Kidney (tissue), 14 donors: ENCODE measurements around the gene UBQLN4. TPM values are rescaled to one million over a fixed set of nuclear protein-coding genes. Genes with fewer than 3 reads are reported as not detected.

ENCODE experiments used
- DNase-seq, 5 donors: peaks; one replicate each; pipeline ENCODE4 v3.0.0-alpha.2; 2013 to 2020
- FAIRE-seq: peaks from 2 replicates; lab custom pipeline; 2012; peaks lifted over from hg19 to GRCh38; lab: Jason Lieb, UNC
- H3K27ac ChIP-seq, 2 donors: one replicate each; pipeline ENCODE4 v1.7.0; 2013; ENCODE audit warnings: low read depth in 2 of 2, low read length in 2 of 2, inconsistent platforms in 1 of 2
- H3K27me3 ChIP-seq: one replicate; pipeline ENCODE4 v1.7.1; 2013; ENCODE audit warnings: low read length, inconsistent platforms; ENCODE audit not compliant: control insufficient read depth, insufficient read depth
- H3K36me3 ChIP-seq, 3 donors: one replicate each; pipeline versions ENCODE4 v1.7.0 to v1.7.1; 2013; ENCODE audit warnings: low read length in 3 of 3, control low read depth in 1 of 3, inconsistent platforms in 1 of 3; ENCODE audit not compliant: insufficient read depth in 3 of 3, control insufficient read depth in 2 of 3
- H3K4me1 ChIP-seq, 3 donors: one replicate each; pipeline versions ENCODE4 v1.7.0 to v1.7.1; 2013; ENCODE audit warnings: low read length in 3 of 3, inconsistent platforms in 1 of 3, low read depth in 1 of 3; ENCODE audit not compliant: control insufficient read depth in 2 of 3, insufficient read depth in 2 of 3
- H3K4me3 ChIP-seq, 3 donors: one replicate each; pipeline versions ENCODE4 v1.7.0 to v1.8.1; 2013; ENCODE audit warnings: low read length in 3 of 3, control low read depth in 1 of 3, inconsistent platforms in 1 of 3
- H3K9ac ChIP-seq, 3 donors: one replicate each; pipeline versions ENCODE4 v1.7.0 to v1.7.1; 2013; ENCODE audit warnings: low read length in 3 of 3, control low read depth in 1 of 3, inconsistent platforms in 1 of 3
- H3K9me3 ChIP-seq, 3 donors: one replicate each; pipeline versions ENCODE4 v1.7.0 to v1.7.1; 2013; ENCODE audit warnings: low read length in 3 of 3, control low read depth in 1 of 3, inconsistent platforms in 1 of 3; ENCODE audit not compliant: control insufficient read depth in 2 of 3, insufficient read depth in 1 of 3
- intact Hi-C: fragments of 100-400 bp; cut with DNase I; formaldehyde crosslinking; loops from one replicate; pipeline ENCODE4 v1.11.1; 2022
- polyA plus RNA-seq: library from polyadenylated mRNA; stranded (reverse); fragments of 350-450 nt; fragmentation: Illumina TruSeq; extraction: RNeasy Lipid Tissue Mini Kit (QIAGEN cat#74804); gene quantifications from one replicate; pipeline ENCODE4 v1.2.3, GENCODE V29; 2014; ENCODE audit warnings: low read depth, low replicate concordance; ENCODE audit not compliant: insufficient read depth
- total RNA-seq: library from RNA; stranded (reverse); fragmentation: NEBNext Ultra II Directional; extraction: Animal tissue kit (Norgen Biotek cat#: 25700); gene quantifications from one replicate; pipeline ENCODE4 v1.2.1, GENCODE V29; 2021
- TF ChIP-seq, protein P1 (sequence below): IDR thresholded peaks from 3 replicates; pipeline ENCODE4 v1.5.1; 2012; ENCODE audit warnings: mild to moderate bottlenecking, moderate library complexity, borderline replicate concordance; ENCODE audit not compliant: insufficient read depth; ENCODE audit errors: extremely low read depth
- donor health status: control.
- donor health status: control.
- donor health status: control.
- donor health status: control.
- donor health status: control.
- donor health status: DM: yes; HTN: yes; CAD: no.
- donor health status: Normal renal cell carcinoma (clear cell type).

The UBQLN4 gene
- total and polyA plus RNA-seq, 2 donors from 2014 or later = 24.5 to 24.6 TPM

DNA sequence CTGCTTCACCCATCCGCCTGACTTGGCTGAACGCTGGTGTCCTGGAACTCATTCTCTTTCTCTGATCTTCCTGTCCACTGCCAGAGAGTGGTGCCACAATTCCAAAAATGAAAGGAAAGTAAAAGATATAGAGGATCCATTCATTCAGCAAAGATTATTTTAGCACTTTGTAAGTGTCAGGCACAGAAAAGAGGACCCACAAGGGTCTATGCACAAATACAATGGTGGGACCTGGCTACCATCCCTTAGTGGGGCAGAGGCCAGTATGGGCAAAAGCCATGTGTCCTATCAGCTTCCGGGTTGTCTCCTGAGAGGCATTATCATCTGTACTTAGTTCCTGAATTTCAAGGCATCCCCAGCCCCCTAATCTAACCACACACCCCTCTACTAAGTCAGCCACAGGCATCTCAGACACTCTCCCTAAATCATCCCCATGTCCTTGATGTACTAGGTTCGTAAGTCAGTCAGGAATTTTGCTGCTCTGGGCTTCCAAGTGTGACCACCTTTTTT lies 51.9 kb downstream of the UBQLN4 start:
- Histone ChIP-seq H3K36me3 (no peaks in the 10 kb centered on the region), H3K27ac (peak overlapping the region; percentile 6 to 68), H3K9me3 (no peaks in the 10 kb centered on the region), H3K4me3 (peak overlapping the region in 2 of 3 donors; percentile 41 to 45), H3K9ac (peak overlapping the region in 1 of 3 donors; percentile 28), H3K27me3 (no peaks in the 10 kb centered on the region), H3K4me1 (peaks cover 0 to 19% (median 14%) of the 10 kb centered on the region in 3 donors)
- DNase-seq = no peak
- no peak for FAIRE-seq
- TF ChIP-seq, protein P1, sequence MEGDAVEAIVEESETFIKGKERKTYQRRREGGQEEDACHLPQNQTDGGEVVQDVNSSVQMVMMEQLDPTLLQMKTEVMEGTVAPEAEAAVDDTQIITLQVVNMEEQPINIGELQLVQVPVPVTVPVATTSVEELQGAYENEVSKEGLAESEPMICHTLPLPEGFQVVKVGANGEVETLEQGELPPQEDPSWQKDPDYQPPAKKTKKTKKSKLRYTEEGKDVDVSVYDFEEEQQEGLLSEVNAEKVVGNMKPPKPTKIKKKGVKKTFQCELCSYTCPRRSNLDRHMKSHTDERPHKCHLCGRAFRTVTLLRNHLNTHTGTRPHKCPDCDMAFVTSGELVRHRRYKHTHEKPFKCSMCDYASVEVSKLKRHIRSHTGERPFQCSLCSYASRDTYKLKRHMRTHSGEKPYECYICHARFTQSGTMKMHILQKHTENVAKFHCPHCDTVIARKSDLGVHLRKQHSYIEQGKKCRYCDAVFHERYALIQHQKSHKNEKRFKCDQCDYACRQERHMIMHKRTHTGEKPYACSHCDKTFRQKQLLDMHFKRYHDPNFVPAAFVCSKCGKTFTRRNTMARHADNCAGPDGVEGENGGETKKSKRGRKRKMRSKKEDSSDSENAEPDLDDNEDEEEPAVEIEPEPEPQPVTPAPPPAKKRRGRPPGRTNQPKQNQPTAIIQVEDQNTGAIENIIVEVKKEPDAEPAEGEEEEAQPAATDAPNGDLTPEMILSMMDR = no peak
- intact Hi-C loops = no loop called here

DNA sequence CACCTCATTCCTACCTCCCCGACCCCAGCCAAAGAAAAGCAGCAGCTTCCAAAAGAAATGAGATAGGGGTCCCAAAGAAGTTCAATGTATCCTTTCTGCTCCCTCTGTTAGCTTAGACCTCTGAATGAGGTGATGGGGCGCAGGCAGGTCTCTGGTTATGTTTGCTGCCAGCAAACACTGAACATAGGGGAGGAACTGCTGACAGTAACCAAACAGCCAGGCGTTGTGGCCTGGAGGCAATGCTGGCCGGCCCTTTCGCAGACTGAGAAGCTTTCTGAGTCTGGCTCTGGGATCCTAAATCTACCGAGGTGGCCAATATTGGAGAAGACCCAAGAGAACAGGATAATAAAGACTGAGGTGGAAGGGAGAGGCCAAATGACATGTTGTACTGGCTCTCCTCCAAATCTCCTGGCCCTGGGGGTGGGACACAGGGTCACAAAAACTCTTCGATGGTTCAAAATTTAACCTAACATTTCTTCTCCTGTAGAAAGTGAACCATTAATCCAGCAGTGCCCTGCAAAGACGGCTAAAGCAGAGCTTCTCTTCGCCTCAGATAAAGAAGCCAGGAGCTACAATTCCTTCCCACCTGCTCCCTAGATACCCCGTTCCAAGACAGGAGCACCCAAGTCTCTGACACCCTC lies 52.5 kb downstream of the UBQLN4 start:
- DNase-seq (no peak), FAIRE-seq (no peak)
- Histone ChIP-seq H3K4me1 (peaks cover 0 to 19% (median 14%) of the 10 kb centered on the region in 3 donors), H3K9ac (peak overlapping the region in 1 of 3 donors; percentile 28), H3K4me3 (peak overlapping the region in 2 of 3 donors; percentile 41 to 45), H3K27ac (peak overlapping the region; percentile 6 to 68), H3K27me3 (no peaks in the 10 kb centered on the region), H3K36me3 (no peaks in the 10 kb centered on the region), H3K9me3 (no peaks in the 10 kb centered on the region)
- intact Hi-C loops = no loop called here
- TF ChIP-seq, protein P1 = no peak

DNA sequence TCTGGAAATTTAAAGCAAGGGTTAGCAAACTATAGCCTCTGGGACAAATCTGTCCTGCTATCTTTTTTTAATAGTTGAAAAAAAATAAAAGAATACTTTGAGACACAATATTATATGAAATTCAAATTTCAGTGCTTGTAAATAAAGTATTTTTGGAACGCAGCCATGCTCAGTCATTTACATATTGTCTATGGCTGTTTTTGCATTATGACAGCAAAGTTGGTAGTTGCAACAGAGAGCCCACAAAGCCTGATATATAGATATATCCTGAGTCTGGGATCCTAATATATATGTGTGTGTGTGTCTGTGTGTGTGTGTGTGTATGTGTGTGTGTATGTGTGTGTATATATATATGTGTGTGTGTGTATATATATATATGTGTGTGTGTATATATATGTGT lies 53.6 kb downstream of the UBQLN4 start:
- Histone ChIP-seq H3K36me3 (no peaks in the 10 kb centered on the region), H3K27me3 (no peaks in the 10 kb centered on the region), H3K9me3 (no peaks in the 10 kb centered on the region), H3K4me3 (no peak overlapping the region), H3K27ac (no peak overlapping the region), H3K4me1 (peaks cover 0 to 19% (median 14%) of the 10 kb centered on the region in 3 donors), H3K9ac (no peak overlapping the region)
- no peak for DNase-seq
- intact Hi-C loops = no loop called here
- no peak for FAIRE-seq
- TF ChIP-seq, protein P1 = no peak
